GM18858 (cell line): ENCODE measurements around the gene MIGA2.

Source experiments
- ATAC-seq: cut with Tn5 transposase; IDR thresholded peaks from one replicate; pipeline ENCODE4 v1.9.1; 2021; ENCODE audit not compliant: unreplicated experiment

The MIGA2 gene

GRCh38 chr9:129071526-129072126 is 35.2 kb downstream of the MIGA2 start:
- ATAC-seq = no peak

GRCh38 chr9:129072171-129072570 is 35.7 kb downstream of the MIGA2 start:
- no peak for ATAC-seq

- ATAC-seq = no peak
These were observed 37.0 kb downstream of the MIGA2 start for GRCh38 chr9:129073404-129073803.

GRCh38 chr9:129074106-129074505 is 37.7 kb downstream of the MIGA2 start:
- no peak for ATAC-seq

- ATAC-seq = no peak
These were observed 39.7 kb downstream of the MIGA2 start for GRCh38 chr9:129075996-129076639.

- no peak for ATAC-seq
These were observed 40.2 kb downstream of the MIGA2 start for GRCh38 chr9:129076640-129077037.

- no peak for ATAC-seq
These were observed 40.8 kb downstream of the MIGA2 start for GRCh38 chr9:129077236-129077635.

- no peak for ATAC-seq
These were observed 42.5 kb downstream of the MIGA2 start for GRCh38 chr9:129078691-129079503.

- no peak for ATAC-seq
These were observed 43.4 kb downstream of the MIGA2 start for GRCh38 chr9:129079829-129080228.

GRCh38 chr9:129080298-129080600 is 43.8 kb downstream of the MIGA2 start:
- no peak for ATAC-seq

- peak; percentile 85 for ATAC-seq
These were observed 44.4 kb downstream of the MIGA2 start, which contains the start of gene DOLPP1 for GRCh38 chr9:129080601-129081387. Gene DOLPP1, plus strand, starts transcription at chr9:129081111. Its CDS starts 21 bp downstream, at chr9:129081132.

GRCh38 chr9:129081388-129081904 is 45.0 kb downstream of the MIGA2 start:
- no peak for ATAC-seq

GRCh38 chr9:129084087-129084486 is 47.7 kb downstream of the MIGA2 start:
- no peak for ATAC-seq

GRCh38 chr9:129089246-129089645 is 52.8 kb downstream of the MIGA2 start:
- ATAC-seq = no peak

GRCh38 chr9:129093602-129094386 is 57.4 kb downstream of the MIGA2 start:
- no peak for ATAC-seq

GRCh38 chr9:129094387-129095169 is 58.2 kb downstream of the MIGA2 start:
- no peak for ATAC-seq

GRCh38 chr9:129095170-129095667 is 58.8 kb downstream of the MIGA2 start:
- ATAC-seq = no peak

- no peak for ATAC-seq
These were observed 59.5 kb downstream of the MIGA2 start for GRCh38 chr9:129095908-129096307.

- ATAC-seq = no peak
These were observed 61.4 kb downstream of the MIGA2 start for GRCh38 chr9:129097671-129098306.
